H1 (cell line): ENCODE results near the gene MYL11. TPM values are rescaled to one million over a fixed set of nuclear protein-coding genes. Genes with fewer than 3 reads are reported as not detected.

Experiments used
- CTCF ChIA-PET: fragments of 300-600 bp; sonication (Branson Sonifier 250); formaldehyde crosslinking; loops from one replicate; lab custom pipeline; 2021; ENCODE audit not compliant: partially characterized antibody; lab: Charles Lee
- POLR2A ChIA-PET: fragments of 300-600 bp; sonication (Branson Sonifier 250); formaldehyde crosslinking; loops from one replicate; lab custom pipeline; 2021; ENCODE audit warnings: inconsistent platforms; ENCODE audit not compliant: partially characterized antibody; lab: Charles Lee
- DNase-seq, 2 experiments: peaks; one replicate each; pipeline versions ENCODE4 v3.0.0 to v3.0.0-alpha.2; 2010 to 2022; ENCODE audit warnings: low spot score in 2 of 2, low read depth in 1 of 2, mixed read lengths in 1 of 2
- FAIRE-seq: peaks from 2 replicates; lab custom pipeline; 2011; peaks lifted over from hg19 to GRCh38; lab: Jason Lieb, UNC
- H2AFZ ChIP-seq: 2 replicates; pipeline ENCODE4 v1.8.1; 2012; ENCODE audit warnings: low read length, inconsistent platforms
- H2AK5ac ChIP-seq: 2 replicates; pipeline ENCODE4 v1.6.1; 2013; ENCODE audit warnings: low read depth, low read length
- H2BK120ac ChIP-seq: replicated peaks from 2 replicates; pipeline ENCODE3; 2013; ENCODE audit warnings: low read depth, low read length, inconsistent platforms
- H2BK12ac ChIP-seq: 2 replicates; pipeline ENCODE4 v1.6.1; 2013; ENCODE audit warnings: low read depth, low read length
- H2BK15ac ChIP-seq: 2 replicates; pipeline ENCODE4 v1.6.1; 2013; ENCODE audit warnings: low read length
- H2BK20ac ChIP-seq: 2 replicates; pipeline ENCODE4 v1.6.1; 2013; ENCODE audit warnings: low read length
- H2BK5ac ChIP-seq: 2 replicates; pipeline ENCODE4 v1.6.1; 2013; ENCODE audit warnings: low read depth, low read length
- H3K14ac ChIP-seq: 2 replicates; pipeline ENCODE4 v1.6.1; 2013; ENCODE audit warnings: inconsistent platforms; ENCODE audit not compliant: insufficient read length
- H3K18ac ChIP-seq: 2 replicates; pipeline ENCODE4 v1.6.1; 2013; ENCODE audit warnings: low read length; ENCODE audit errors: extremely low read depth
- H3K23ac ChIP-seq: 2 replicates; pipeline ENCODE4 v1.6.1; 2013; ENCODE audit warnings: inconsistent platforms; ENCODE audit not compliant: insufficient read length
- H3K23me2 ChIP-seq: 2 replicates; pipeline ENCODE4 v1.6.1; 2013; ENCODE audit warnings: low read depth, low read length
- H3K27ac ChIP-seq: 2 replicates; pipeline ENCODE4 v1.6.1; 2011; ENCODE audit warnings: low read depth, low read length, inconsistent platforms
- H3K27me3 ChIP-seq, 4 experiments: replicated peaks in 1 of 4; 1 replicate in 1 of 4; 2 replicates in 3 of 4; pipeline versions ENCODE4 v1.6.1 to v1.8.1; 2011 to 2013; ENCODE audit warnings: low read length in 3 of 4, mild to moderate bottlenecking in 3 of 4, inconsistent platforms in 2 of 4, mixed read lengths in 2 of 4, moderate library complexity in 1 of 4; ENCODE audit not compliant: control insufficient read depth in 3 of 4, insufficient read depth in 3 of 4; ENCODE audit errors: extremely low read depth in 1 of 4
- H3K36me3 ChIP-seq, 4 experiments: 2 replicates each; pipeline versions ENCODE4 v1.6.1 to v1.8.1; 2011 to 2013; ENCODE audit warnings: mild to moderate bottlenecking in 4 of 4, low read length in 3 of 4, moderate library complexity in 2 of 4, control low read depth in 1 of 4, inconsistent platforms in 1 of 4; ENCODE audit not compliant: insufficient read depth in 4 of 4, control insufficient read depth in 2 of 4
- H3K4ac ChIP-seq: replicated peaks from 2 replicates; pipeline ENCODE3; 2013; ENCODE audit warnings: low read length, low read depth, mixed read lengths, inconsistent platforms; ENCODE audit not compliant: insufficient read length
- H3K4me1 ChIP-seq, 4 experiments: replicated peaks in 1 of 4; 1 replicate in 1 of 4; 2 replicates in 3 of 4; pipeline versions ENCODE4 v1.6.1 to v1.8.1; 2011 to 2013; ENCODE audit warnings: low read length in 3 of 4, inconsistent platforms in 2 of 4, mixed read lengths in 1 of 4; ENCODE audit not compliant: insufficient read depth in 4 of 4, control insufficient read depth in 3 of 4
- H3K4me2 ChIP-seq, 2 experiments: 2 replicates each; pipeline versions ENCODE4 v1.6.1 to v1.8.1; 2011 to 2013; ENCODE audit warnings: low read depth in 2 of 2, low read length in 2 of 2, control low read depth in 1 of 2, inconsistent platforms in 1 of 2, mild to moderate bottlenecking in 1 of 2; ENCODE audit not compliant: insufficient read depth in 1 of 2
- H3K4me3 ChIP-seq, 4 experiments: fragments of 200-600, 300-600 bp in 1 of 4; sonication (generic), shearing (Covaris generic), sonication (Bioruptor Twin) in 1 of 4; 2 replicates each; pipeline versions ENCODE4 v1.5.1 to v1.8.1; 2011 to 2016; ENCODE audit warnings: low read length in 4 of 4, low read depth in 3 of 4, control low read depth in 2 of 4, inconsistent platforms in 2 of 4, mild to moderate bottlenecking in 2 of 4, mixed read lengths in 1 of 4, moderate library complexity in 1 of 4; ENCODE audit not compliant: insufficient read depth in 2 of 4; ENCODE audit errors: extremely low read depth in 1 of 4
- H3K56ac ChIP-seq: replicated peaks from 2 replicates; pipeline ENCODE3; 2013; ENCODE audit warnings: low read depth, mild to moderate bottlenecking, mixed read lengths, low read length, inconsistent platforms; ENCODE audit not compliant: insufficient read length
- H3K79me1 ChIP-seq: 2 replicates; pipeline ENCODE4 v1.6.1; 2013; ENCODE audit warnings: low read depth, low read length, control low read depth
- H3K79me2 ChIP-seq, 2 experiments: 2 replicates each; pipeline versions ENCODE4 v1.6.1 to v1.8.1; 2012 to 2013; ENCODE audit warnings: low read length in 2 of 2, mild to moderate bottlenecking in 2 of 2, inconsistent platforms in 1 of 2; ENCODE audit not compliant: insufficient read depth in 2 of 2, control insufficient read depth in 1 of 2
- H3K9ac ChIP-seq, 4 experiments: replicated peaks in 1 of 4; 1 replicate in 1 of 4; 2 replicates in 3 of 4; pipeline versions ENCODE4 v1.6.1 to v1.8.1; 2011 to 2013; ENCODE audit warnings: low read depth in 3 of 4, low read length in 3 of 4, control low read depth in 2 of 4, mild to moderate bottlenecking in 2 of 4, moderate library complexity in 2 of 4, inconsistent platforms in 1 of 4; ENCODE audit errors: extremely low read depth in 1 of 4
- H3K9me3 ChIP-seq, 2 experiments: 2 replicates each; pipeline versions ENCODE4 v1.6.1 to v1.8.1; 2012 to 2013; ENCODE audit warnings: mild to moderate bottlenecking in 2 of 2, moderate library complexity in 2 of 2, control low read depth in 1 of 2, inconsistent platforms in 1 of 2, low read depth in 1 of 2, low read length in 1 of 2, mixed read lengths in 1 of 2; ENCODE audit not compliant: insufficient read depth in 2 of 2
- H4K20me1 ChIP-seq, 2 experiments: replicated peaks in 1 of 2; 2 replicates each; pipeline versions ENCODE3 to v1.8.1; 2011 to 2013; ENCODE audit warnings: inconsistent platforms in 2 of 2, low read length in 2 of 2, mild to moderate bottlenecking in 1 of 2; ENCODE audit not compliant: insufficient read depth in 2 of 2, control insufficient read depth in 1 of 2
- H4K5ac ChIP-seq: 2 replicates; pipeline ENCODE4 v1.6.1; 2013; ENCODE audit warnings: low read length, low read depth, mixed read lengths, inconsistent platforms; ENCODE audit not compliant: insufficient read length
- H4K8ac ChIP-seq: 2 replicates; pipeline ENCODE4 v1.8.0; 2013; ENCODE audit warnings: mild to moderate bottlenecking, moderate library complexity, low read length, inconsistent platforms; ENCODE audit not compliant: insufficient read depth; ENCODE audit errors: extremely low read depth
- H4K91ac ChIP-seq: replicated peaks from 2 replicates; pipeline ENCODE3; 2013; ENCODE audit warnings: low read length, mixed read lengths, inconsistent platforms; ENCODE audit not compliant: insufficient read length
- BRCA1 ChIP-seq: IDR thresholded peaks from 2 replicates; pipeline ENCODE4 v1.6.1; 2012; ENCODE audit warnings: low read depth, low read length, improper control_type of control experiment
- CBX8 ChIP-seq: fragments of 300-800, 300-1000 bp; sonication (generic); IDR thresholded peaks from 2 replicates; pipeline ENCODE4 v1.7.1; 2016; ENCODE audit warnings: low read depth, low read length, borderline replicate concordance
- CTBP2 ChIP-seq: IDR thresholded peaks from 2 replicates; pipeline ENCODE4 v1.7.0; 2011; ENCODE audit warnings: borderline replicate concordance, mild to moderate bottlenecking, moderate library complexity, mixed read lengths, low read length; ENCODE audit not compliant: insufficient read depth, insufficient read length
- KDM5A ChIP-seq: fragments of 200-600 bp; IDR thresholded peaks from 2 replicates; pipeline ENCODE4 v1.7.1; 2012; ENCODE audit warnings: mild to moderate bottlenecking, low read length, inconsistent platforms, mixed read lengths
- NANOG ChIP-seq: IDR thresholded peaks from 2 replicates; pipeline ENCODE4 v1.6.1; 2011; ENCODE audit warnings: low read length, low read depth, mild to moderate bottlenecking, inconsistent platforms; ENCODE audit not compliant: insufficient read depth, poor library complexity, severe bottlenecking
- PHF8 ChIP-seq: fragments of 200-600 bp; sonication (generic); conservative IDR thresholded peaks from 2 replicates; pipeline ENCODE4 v1.7.1; 2012; ENCODE audit warnings: low read depth, mild to moderate bottlenecking, inconsistent platforms, low read length, moderate library complexity
- RNF2 ChIP-seq: fragments of 200-900, 300-1000 bp; sonication (generic); IDR thresholded peaks from 2 replicates; pipeline ENCODE4 v1.7.1; 2016; ENCODE audit warnings: borderline replicate concordance, low read depth, mild to moderate bottlenecking, antibody characterized with exemption, low read length; ENCODE audit not compliant: poor library complexity, severe bottlenecking; ENCODE audit errors: missing control alignments
- SAP30 ChIP-seq: fragments of 300-600 bp; sonication (generic); IDR thresholded peaks from 2 replicates; pipeline ENCODE4 v1.7.1; 2012; ENCODE audit warnings: low read length, moderate library complexity, mild to moderate bottlenecking, inconsistent platforms; ENCODE audit not compliant: insufficient read depth, insufficient replicate concordance
- SRF ChIP-seq: IDR thresholded peaks from 2 replicates; pipeline ENCODE4 v1.6.1; 2011; ENCODE audit warnings: mild to moderate bottlenecking, low read depth, low read length, moderate library complexity
- SUZ12 ChIP-seq: fragments of 200-600 bp; sonication (generic); IDR thresholded peaks from 2 replicates; pipeline ENCODE4 v1.6.1; 2012; ENCODE audit warnings: mild to moderate bottlenecking, inconsistent platforms, low read length, moderate library complexity, mixed read lengths
- TCF12 ChIP-seq: IDR thresholded peaks from 2 replicates; pipeline ENCODE4 v1.6.1; 2011; ENCODE audit warnings: low read depth, mild to moderate bottlenecking, low read length
- WGBS, 2 experiments: shearing (Covaris generic) in 1 of 2; methylation state at CpG; one replicate each; pipeline versions ENCODE4 v1.1.6 to v1.1.7; 2013 to 2015; ENCODE audit warnings: low lambda C conversion rate in 2 of 2, mixed read lengths in 2 of 2, inconsistent platforms in 1 of 2, low coverage in 1 of 2, missing lambda C conversion rate in 1 of 2; ENCODE audit not compliant: insufficient replicate concordance in 2 of 2, insufficient coverage in 1 of 2, insufficient read length in 1 of 2; ENCODE audit errors: extremely low coverage in 1 of 2, missing lambda C conversion rate in 1 of 2; 5-methylcytosine and 5-hydroxymethylcytosine counted together
- polyA plus RNA-seq, 7 experiments: library from polyadenylated mRNA; depleted of rRNA in 3 of 7; stranded (reverse) in 5 of 7; unstranded in 2 of 7; fragments of >200 nt in 5 of 7; fragments of 200-250 nt in 2 of 7; gene quantifications; 1 replicate in 5 of 7; 2 replicates in 1 of 7; 4 replicates in 1 of 7; pipeline versions ENCODE4 v1.2.1 to v1.2.3, GENCODE V29; 2011 to 2013; ENCODE audit warnings: missing spikeins in 2 of 7, mixed read lengths in 2 of 7
- total RNA-seq: library from RNA; stranded (reverse); fragmentation: NEBNext Ultra II Directional; extraction: Animal tissue kit (Norgen Biotek cat#: 25700); gene quantifications from 2 replicates; pipeline ENCODE4 v1.2.1, GENCODE V29; 2021

Gene MYL11
- total and polyA plus RNA-seq, 2 of the 8 experiments (the other 6 are each of a cell fraction or from before 2014, with no cell fraction given) = 1.2 to 1.4 TPM

DNA sequence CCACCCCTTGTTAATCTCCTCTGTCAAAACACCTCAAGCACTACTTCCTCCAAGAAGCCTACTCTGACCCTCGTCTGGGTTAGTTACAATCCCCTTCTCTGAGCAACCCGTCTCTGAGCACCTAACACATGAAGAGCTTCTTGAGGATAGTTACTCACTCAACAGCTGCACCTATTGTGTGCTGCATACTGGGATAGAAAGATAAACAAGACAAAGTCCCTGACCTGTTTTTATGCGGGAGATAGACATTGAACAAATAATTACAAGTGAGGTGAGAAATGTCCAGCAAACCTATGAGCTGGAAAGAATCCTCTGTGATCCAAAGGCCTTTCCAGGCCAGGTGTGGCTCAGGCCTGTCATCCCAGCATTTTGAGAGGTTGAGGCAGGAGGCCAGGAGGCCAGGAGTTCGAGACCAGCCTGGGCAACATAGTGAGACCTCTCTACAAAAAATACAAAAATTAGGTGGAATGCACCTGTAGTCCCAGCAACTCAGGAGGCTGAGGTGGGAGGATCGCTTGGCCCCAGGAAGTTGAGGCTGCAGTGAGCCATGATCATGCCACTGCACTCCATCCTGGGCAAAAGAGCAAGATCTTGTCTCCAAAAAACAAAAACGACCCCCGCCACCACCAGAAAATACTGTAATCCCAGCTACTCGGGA, 27.3 kb downstream of the MYL11 start:
- no peak overlapping the region for H2BK120ac ChIP-seq
- TF ChIP-seq SUZ12 (no peak), CBX8 (no peak), KDM5A (no peak), SAP30 (no peak), BRCA1 (no peak), CTBP2 (no peak), NANOG (no peak), TCF12 (no peak), PHF8 (no peak), RNF2 (no peak), SRF (no peak)

More for the DNA sequence above, 27.3 kb downstream of the MYL11 start:
- Histone ChIP-seq H3K27ac (no peak overlapping the region), H4K91ac (no peak overlapping the region), H3K79me1 (no peaks in the 10 kb centered on the region), H4K5ac (no peak overlapping the region), H3K79me2 (peaks cover 0 to 8% of the 10 kb centered on the region in 2 experiments; a peak in 2 of 4 replicates), H3K4ac (no peak overlapping the region), H4K8ac (no peak overlapping the region), H2AFZ (no peak overlapping the region), H4K20me1 (peaks cover 11 to 17% of the 10 kb centered on the region in 2 experiments), H3K23me2 (peaks cover 6% of the 10 kb centered on the region), H2BK5ac (no peak overlapping the region), H3K4me2 (no peak overlapping the region), H3K4me3 (no peak overlapping the region), H3K14ac (no peak overlapping the region), H2BK12ac (no peak overlapping the region), H3K9me3 (no peaks in the 10 kb centered on the region), H3K18ac (no peak overlapping the region), H3K27me3 (no peaks in the 10 kb centered on the region; a peak in 1 of 7 replicates), H3K36me3 (peaks cover 4 to 21% (median 14%) of the 10 kb centered on the region in 4 experiments; a peak in 6 of 8 replicates), H3K9ac (no peak overlapping the region), H2BK15ac (no peak overlapping the region), H3K23ac (no peak overlapping the region), H3K56ac (no peak overlapping the region), H3K4me1 (peaks cover 0 to 17% (median 7%) of the 10 kb centered on the region in 4 experiments; a peak in 6 of 7 replicates), H2BK20ac (no peak overlapping the region), H2AK5ac (no peak overlapping the region)
- DNase-seq (no peak), FAIRE-seq (no peak)
- ChIA-PET CTCF (interaction anchor here (0.7 to 3.6 kb wide), 6 partner anchors 17 to 224 kb away, joined by 3 to 10 read pairs (median 6); no protein-coding TSS in a partner anchor), POLR2A (interaction anchor here (1.1 to 12.6 kb wide), 6 partner anchors 10 to 200 kb away, joined by 3 to 151 read pairs (median 4); partner anchors contain the start of genes CD2BP2, MYL11 and SEPTIN1)
- WGBS, 2 experiments = 79% methylated on average over 8 of the region's 8 CpGs; no CpG with 5 or more reads in 1 of the 2 experiments
